ENCODE results near the gene AK4.

The AK4 gene

GRCh38 chr1:65168867-65169266, 20.9 kb downstream of the AK4 start:
- H3K27me3 ChIP-seq (ENCODE audit: control insufficient read depth, insufficient read depth, low read length), result no peaks in the 10 kb centered on the region
- peaks cover 13% of the 10 kb centered on the region for H3K4me1 ChIP-seq (ENCODE audit: control insufficient read depth, insufficient read depth, low read length)
- no peaks in the 10 kb centered on the region for H3K36me3 ChIP-seq (ENCODE audit: control insufficient read depth, insufficient read depth, low read length)

GRCh38 chr1:65170511-65171142, 22.6 kb downstream of the AK4 start:
- Histone ChIP-seq H3K4me1 (ENCODE audit: control insufficient read depth, insufficient read depth, low read length) (peaks cover 7% of the 10 kb centered on the region), H3K4me3 (ENCODE audit: low read depth, low read length) (no peak overlapping the region), H3K36me3 (ENCODE audit: control insufficient read depth, insufficient read depth, low read length) (no peaks in the 10 kb centered on the region)

More at GRCh38 chr1:65168867-65169266, 20.9 kb downstream of the AK4 start:
- no peak overlapping the region for H3K9ac ChIP-seq (ENCODE audit: low read depth, low read length)
- H3K9me3 ChIP-seq (ENCODE audit: control insufficient read depth, insufficient read depth, low read length), result no peaks in the 10 kb centered on the region
- no peak overlapping the region for H3K4me3 ChIP-seq (ENCODE audit: low read depth, low read length)

GRCh38 chr1:65172936-65173690, 25.1 kb downstream of the AK4 start:
- Histone ChIP-seq H3K9ac (ENCODE audit: low read depth, low read length) (no peak overlapping the region), H3K27me3 (ENCODE audit: control insufficient read depth, insufficient read depth, low read length) (no peaks in the 10 kb centered on the region), H3K36me3 (ENCODE audit: control insufficient read depth, insufficient read depth, low read length) (no peaks in the 10 kb centered on the region), H3K4me1 (ENCODE audit: control insufficient read depth, insufficient read depth, low read length) (no peaks in the 10 kb centered on the region), H3K9me3 (ENCODE audit: control insufficient read depth, insufficient read depth, low read length) (no peaks in the 10 kb centered on the region), H3K4me3 (ENCODE audit: low read depth, low read length) (no peak overlapping the region)

More at GRCh38 chr1:65170511-65171142, 22.6 kb downstream of the AK4 start:
- H3K9me3 ChIP-seq (ENCODE audit: control insufficient read depth, insufficient read depth, low read length), result no peaks in the 10 kb centered on the region
- H3K9ac ChIP-seq (ENCODE audit: low read depth, low read length), result no peak overlapping the region
- H3K27me3 ChIP-seq (ENCODE audit: control insufficient read depth, insufficient read depth, low read length), result no peaks in the 10 kb centered on the region

DNA sequence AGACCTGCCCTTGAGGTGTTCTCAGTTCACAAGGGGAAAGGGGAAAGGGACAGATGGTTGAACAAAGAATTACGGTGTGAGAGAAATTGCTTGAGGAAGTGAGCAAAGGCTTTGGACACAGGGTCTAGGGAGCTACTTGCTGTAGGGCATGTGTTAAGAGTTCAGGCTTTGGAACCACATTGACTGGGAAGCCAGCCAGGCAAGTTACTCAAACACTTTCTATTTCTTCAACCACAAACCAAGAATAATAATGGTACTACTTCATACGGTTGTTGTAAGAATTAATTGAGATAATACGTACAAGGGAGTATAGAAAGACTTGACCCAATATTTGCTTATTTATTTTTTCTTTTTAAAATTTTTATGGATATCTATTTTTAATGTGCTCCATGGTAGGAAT, 26.6 kb downstream of the AK4 start:
- H3K4me1 ChIP-seq (ENCODE audit: control insufficient read depth, insufficient read depth, low read length), result no peaks in the 10 kb centered on the region
- H3K9ac ChIP-seq (ENCODE audit: low read depth, low read length), result no peak overlapping the region
- H3K36me3 ChIP-seq (ENCODE audit: control insufficient read depth, insufficient read depth, low read length), result no peaks in the 10 kb centered on the region
- H3K9me3 ChIP-seq (ENCODE audit: control insufficient read depth, insufficient read depth, low read length), result no peaks in the 10 kb centered on the region
- no peaks in the 10 kb centered on the region for H3K27me3 ChIP-seq (ENCODE audit: control insufficient read depth, insufficient read depth, low read length)
- no peak overlapping the region for H3K4me3 ChIP-seq (ENCODE audit: low read depth, low read length)

- Histone ChIP-seq H3K9ac (ENCODE audit: low read depth, low read length) (no peak overlapping the region), H3K36me3 (ENCODE audit: control insufficient read depth, insufficient read depth, low read length) (no peaks in the 10 kb centered on the region), H3K27me3 (ENCODE audit: control insufficient read depth, insufficient read depth, low read length) (no peaks in the 10 kb centered on the region), H3K4me1 (ENCODE audit: control insufficient read depth, insufficient read depth, low read length) (no peaks in the 10 kb centered on the region), H3K4me3 (ENCODE audit: low read depth, low read length) (no peak overlapping the region), H3K9me3 (ENCODE audit: control insufficient read depth, insufficient read depth, low read length) (no peaks in the 10 kb centered on the region)
Measured at GRCh38 chr1:65175171-65176055, 27.4 kb downstream of the AK4 start.

- Histone ChIP-seq H3K9ac (ENCODE audit: low read depth, low read length) (no peak overlapping the region), H3K27me3 (ENCODE audit: control insufficient read depth, insufficient read depth, low read length) (no peaks in the 10 kb centered on the region), H3K4me1 (ENCODE audit: control insufficient read depth, insufficient read depth, low read length) (no peaks in the 10 kb centered on the region), H3K9me3 (ENCODE audit: control insufficient read depth, insufficient read depth, low read length) (no peaks in the 10 kb centered on the region), H3K36me3 (ENCODE audit: control insufficient read depth, insufficient read depth, low read length) (no peaks in the 10 kb centered on the region), H3K4me3 (ENCODE audit: low read depth, low read length) (no peak overlapping the region)
Measured at GRCh38 chr1:65176056-65176450, 28.1 kb downstream of the AK4 start.

GRCh38 chr1:65176591-65176990, 28.6 kb downstream of the AK4 start:
- H3K9ac ChIP-seq (ENCODE audit: low read depth, low read length), result no peak overlapping the region
- no peaks in the 10 kb centered on the region for H3K4me1 ChIP-seq (ENCODE audit: control insufficient read depth, insufficient read depth, low read length)
- H3K36me3 ChIP-seq (ENCODE audit: control insufficient read depth, insufficient read depth, low read length), result no peaks in the 10 kb centered on the region
- H3K27me3 ChIP-seq (ENCODE audit: control insufficient read depth, insufficient read depth, low read length), result no peaks in the 10 kb centered on the region
- no peak overlapping the region for H3K4me3 ChIP-seq (ENCODE audit: low read depth, low read length)
- H3K9me3 ChIP-seq (ENCODE audit: control insufficient read depth, insufficient read depth, low read length), result no peaks in the 10 kb centered on the region

- Histone ChIP-seq H3K36me3 (ENCODE audit: control insufficient read depth, insufficient read depth, low read length) (no peaks in the 10 kb centered on the region), H3K27me3 (ENCODE audit: control insufficient read depth, insufficient read depth, low read length) (no peaks in the 10 kb centered on the region), H3K9ac (ENCODE audit: low read depth, low read length) (no peak overlapping the region), H3K4me1 (ENCODE audit: control insufficient read depth, insufficient read depth, low read length) (no peaks in the 10 kb centered on the region), H3K9me3 (ENCODE audit: control insufficient read depth, insufficient read depth, low read length) (no peaks in the 10 kb centered on the region), H3K4me3 (ENCODE audit: low read depth, low read length) (no peak overlapping the region)
Measured at GRCh38 chr1:65177457-65177856, 29.5 kb downstream of the AK4 start.

- no peak overlapping the region for H3K9ac ChIP-seq (ENCODE audit: low read depth, low read length)
- no peaks in the 10 kb centered on the region for H3K36me3 ChIP-seq (ENCODE audit: control insufficient read depth, insufficient read depth, low read length)
- no peaks in the 10 kb centered on the region for H3K27me3 ChIP-seq (ENCODE audit: control insufficient read depth, insufficient read depth, low read length)
- H3K9me3 ChIP-seq (ENCODE audit: control insufficient read depth, insufficient read depth, low read length), result no peaks in the 10 kb centered on the region
- H3K4me3 ChIP-seq (ENCODE audit: low read depth, low read length), result no peak overlapping the region
- H3K4me1 ChIP-seq (ENCODE audit: control insufficient read depth, insufficient read depth, low read length), result no peaks in the 10 kb centered on the region
Measured at GRCh38 chr1:65178235-65178634, 30.2 kb downstream of the AK4 start.

DNA sequence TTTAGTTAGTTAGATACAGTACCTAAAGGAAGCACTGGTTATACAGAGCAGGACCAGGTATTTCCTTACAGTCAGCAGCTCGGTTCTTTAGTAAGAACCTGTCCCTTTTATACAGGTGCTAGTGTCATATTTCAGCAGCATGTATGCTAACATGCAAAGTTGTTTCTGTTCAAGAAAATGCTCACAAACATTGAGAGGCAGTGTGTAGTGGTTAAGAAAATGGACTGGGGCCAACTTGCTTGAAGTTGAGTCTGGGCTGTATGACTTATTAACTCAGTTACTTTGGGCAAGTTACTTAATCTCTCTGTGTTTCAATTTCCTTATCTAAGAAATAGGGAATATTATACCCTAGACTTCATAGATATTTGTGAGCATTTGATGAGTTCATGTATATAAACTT, 31.1 kb downstream of the AK4 start:
- Histone ChIP-seq H3K36me3 (ENCODE audit: control insufficient read depth, insufficient read depth, low read length) (no peaks in the 10 kb centered on the region), H3K4me3 (ENCODE audit: low read depth, low read length) (no peak overlapping the region), H3K9ac (ENCODE audit: low read depth, low read length) (no peak overlapping the region), H3K9me3 (ENCODE audit: control insufficient read depth, insufficient read depth, low read length) (no peaks in the 10 kb centered on the region), H3K4me1 (ENCODE audit: control insufficient read depth, insufficient read depth, low read length) (no peaks in the 10 kb centered on the region), H3K27me3 (ENCODE audit: control insufficient read depth, insufficient read depth, low read length) (no peaks in the 10 kb centered on the region)

DNA sequence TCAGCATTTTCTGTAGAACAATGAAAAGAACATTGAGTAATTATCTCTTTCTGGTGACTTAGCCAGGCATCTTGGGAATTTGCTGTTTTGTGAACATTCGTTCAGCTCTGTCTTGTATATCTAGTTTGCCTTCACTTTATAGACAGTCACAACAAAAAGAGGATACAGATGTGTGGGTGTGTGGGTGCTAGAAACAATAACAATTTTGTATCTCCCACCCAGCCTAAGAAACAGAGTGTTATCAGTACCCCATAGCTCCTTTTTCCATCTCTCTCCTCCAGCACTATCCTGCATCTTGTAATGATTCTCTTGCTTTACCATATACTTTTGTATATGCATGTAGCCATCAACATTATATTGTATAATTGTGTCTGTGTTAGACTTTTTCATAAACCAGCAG, 33.0 kb downstream of the AK4 start:
- no peaks in the 10 kb centered on the region for H3K9me3 ChIP-seq (ENCODE audit: control insufficient read depth, insufficient read depth, low read length)

More for the DNA sequence above, 33.0 kb downstream of the AK4 start:
- H3K9ac ChIP-seq (ENCODE audit: low read depth, low read length), result no peak overlapping the region
- H3K27me3 ChIP-seq (ENCODE audit: control insufficient read depth, insufficient read depth, low read length), result no peaks in the 10 kb centered on the region
- H3K4me3 ChIP-seq (ENCODE audit: low read depth, low read length), result no peak overlapping the region
- no peaks in the 10 kb centered on the region for H3K36me3 ChIP-seq (ENCODE audit: control insufficient read depth, insufficient read depth, low read length)
- no peaks in the 10 kb centered on the region for H3K4me1 ChIP-seq (ENCODE audit: control insufficient read depth, insufficient read depth, low read length)

All from iPS-15b (cell line).